NCI-H1694 treated with DMSO at 0.1 percent for 48 hours (cell line): ENCODE data around the gene PLCB1.

Experiments
- DNase-seq: peaks from one replicate; lab custom pipeline; 2025; lab: John Stamatoyannopoulos, UW

The PLCB1 gene

DNA sequence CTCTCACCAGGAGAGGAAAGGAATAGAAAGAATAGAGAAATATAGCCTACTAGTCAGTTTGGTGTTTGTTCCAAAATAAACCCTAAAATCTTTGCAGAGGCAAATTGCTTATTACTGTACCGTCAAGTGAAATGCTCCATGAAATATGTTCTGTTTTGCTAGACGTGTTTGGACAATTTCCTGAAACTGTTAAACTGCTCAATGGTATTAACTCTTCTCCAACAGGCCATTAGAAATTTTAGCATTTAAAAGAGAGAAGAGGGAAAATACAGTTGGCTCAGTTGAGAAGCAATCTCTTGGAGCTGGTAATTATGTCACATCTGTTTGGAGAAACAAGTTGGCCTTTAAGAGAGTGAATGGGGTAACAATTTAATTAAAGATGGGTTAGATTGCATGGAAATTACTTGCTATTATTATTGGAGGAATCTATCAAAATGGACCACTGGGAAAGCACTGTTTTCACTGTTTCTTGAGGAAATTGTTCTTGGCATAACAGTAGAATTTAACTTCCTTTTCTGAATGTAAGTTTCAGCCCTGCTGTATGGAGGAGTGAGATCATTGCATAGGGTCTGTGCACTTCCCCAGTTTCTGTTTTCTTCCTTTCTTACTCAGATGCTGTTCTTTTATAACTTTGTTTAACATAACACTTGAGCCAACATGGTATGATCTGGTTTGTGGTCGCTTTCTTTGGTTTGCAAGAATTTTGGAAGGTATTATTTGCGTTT is 373.6 kb downstream of the PLCB1 start:
- DNase-seq, result no peak

GRCh38 chr20:8507231-8507630 is 375.2 kb downstream of the PLCB1 start:
- DNase-seq, result no peak

GRCh38 chr20:8509809-8510208 is 377.7 kb downstream of the PLCB1 start:
- no peak for DNase-seq

DNA sequence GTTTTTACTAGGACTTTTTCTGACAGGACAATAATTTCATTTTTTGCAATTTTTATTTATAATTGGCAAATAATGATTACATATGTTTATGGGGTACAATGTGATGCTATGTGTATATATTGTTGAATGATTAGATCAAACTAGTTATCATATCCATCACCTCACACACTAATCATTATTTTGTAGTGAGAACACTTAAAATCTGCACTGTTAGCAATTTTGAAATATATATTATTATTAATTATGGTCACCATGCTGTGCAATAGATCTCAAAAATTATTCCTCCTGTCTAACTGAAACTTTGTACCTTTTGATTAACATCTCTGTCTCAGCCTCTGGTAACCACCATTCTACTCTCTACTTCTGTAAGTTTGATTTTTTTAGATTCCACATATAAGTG is 378.7 kb downstream of the PLCB1 start:
- DNase-seq, result no peak

DNA sequence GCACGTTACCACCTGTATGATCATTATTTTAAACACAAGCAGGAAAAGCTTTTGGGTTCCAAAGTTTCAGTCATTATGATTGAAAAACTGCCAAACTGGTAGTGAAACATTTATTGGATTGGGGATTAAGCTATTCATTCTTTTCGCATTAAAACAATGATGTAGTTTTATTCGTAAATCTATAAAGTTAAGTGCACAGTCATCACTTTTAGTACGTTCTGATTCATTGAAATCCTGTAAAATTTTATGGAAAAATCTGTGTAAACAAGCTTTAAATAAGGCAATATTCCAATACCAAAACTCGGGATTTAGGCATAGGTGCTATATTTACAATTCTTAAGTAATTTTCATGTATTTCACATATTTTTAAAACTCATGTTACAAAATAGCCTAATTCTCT is 379.9 kb downstream of the PLCB1 start:
- DNase-seq, result no peak

DNA sequence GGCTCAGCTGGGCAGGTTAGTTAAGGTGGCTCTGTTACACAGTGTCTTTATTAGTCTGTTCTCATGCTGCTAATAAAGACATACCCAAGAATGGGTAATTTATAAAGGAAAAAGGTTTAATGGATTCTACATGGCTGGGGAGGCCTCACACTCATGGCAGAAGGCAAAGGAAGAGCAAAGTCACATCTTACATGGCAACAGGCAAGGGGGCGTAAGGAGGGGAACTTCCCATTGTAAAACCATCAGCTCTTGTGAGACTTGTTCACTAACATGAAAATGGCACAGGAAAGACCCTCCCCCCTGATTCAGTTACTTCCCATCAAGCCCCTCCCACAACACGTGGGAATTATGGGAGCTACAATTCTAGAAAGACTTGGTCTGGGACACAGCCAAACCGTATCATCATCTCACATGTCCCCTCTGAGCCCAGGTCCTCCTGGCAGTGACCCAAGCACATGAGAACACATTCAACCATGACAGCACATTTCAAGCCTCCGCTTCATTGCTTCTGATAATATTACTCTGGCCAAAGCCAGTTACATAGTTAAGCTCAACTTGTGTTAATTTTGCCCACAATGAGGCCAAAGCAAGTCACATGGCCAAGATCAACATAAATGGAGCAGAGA is 383.9 kb downstream of the PLCB1 start:
- DNase-seq, result no peak

- DNase-seq, result no peak
Measured at GRCh38 chr20:8518878-8519277, 386.8 kb downstream of the PLCB1 start.

DNA sequence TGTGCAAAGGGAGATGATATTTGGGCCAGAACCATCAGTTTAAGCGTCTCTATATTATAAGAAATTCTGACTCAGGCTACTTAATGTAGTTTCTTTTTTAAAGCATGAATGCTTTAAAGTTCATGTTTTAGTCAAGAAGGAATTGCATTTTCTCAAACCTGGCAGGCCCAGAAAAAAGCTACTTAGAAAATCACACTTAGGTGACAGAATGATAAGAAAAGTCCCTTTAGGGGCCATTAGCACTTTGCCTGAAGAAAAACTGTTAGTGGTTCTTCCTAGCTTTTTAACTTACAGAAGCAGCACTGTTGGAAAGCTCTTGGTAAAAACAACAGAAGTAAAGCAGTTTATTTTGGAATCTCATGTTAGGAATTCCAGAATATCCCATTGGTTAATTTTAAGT is 387.8 kb downstream of the PLCB1 start:
- DNase-seq, result no peak

- DNase-seq, result no peak
Measured at GRCh38 chr20:8522168-8522567, 390.1 kb downstream of the PLCB1 start.

- DNase-seq, result peak; percentile 1
Measured at GRCh38 chr20:8523684-8524083, 391.6 kb downstream of the PLCB1 start.

- DNase-seq, result no peak
Measured at GRCh38 chr20:8524101-8525016, 392.3 kb downstream of the PLCB1 start.

DNA sequence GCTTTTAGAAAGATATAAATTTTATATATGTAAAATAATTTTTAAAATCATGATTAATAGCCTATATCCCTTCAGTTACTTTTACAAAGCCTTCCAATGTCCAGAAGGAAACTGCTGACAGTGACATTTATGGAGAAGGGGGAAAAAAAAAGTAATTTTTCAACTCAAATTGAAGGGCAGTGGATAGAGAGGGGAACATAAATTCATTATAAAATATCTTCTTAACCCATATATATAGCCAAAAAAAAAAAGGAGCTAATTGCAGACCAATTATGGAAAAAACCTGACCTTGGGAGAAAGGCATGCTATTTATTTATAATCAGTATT is 392.9 kb downstream of the PLCB1 start:
- DNase-seq, result no peak

DNA sequence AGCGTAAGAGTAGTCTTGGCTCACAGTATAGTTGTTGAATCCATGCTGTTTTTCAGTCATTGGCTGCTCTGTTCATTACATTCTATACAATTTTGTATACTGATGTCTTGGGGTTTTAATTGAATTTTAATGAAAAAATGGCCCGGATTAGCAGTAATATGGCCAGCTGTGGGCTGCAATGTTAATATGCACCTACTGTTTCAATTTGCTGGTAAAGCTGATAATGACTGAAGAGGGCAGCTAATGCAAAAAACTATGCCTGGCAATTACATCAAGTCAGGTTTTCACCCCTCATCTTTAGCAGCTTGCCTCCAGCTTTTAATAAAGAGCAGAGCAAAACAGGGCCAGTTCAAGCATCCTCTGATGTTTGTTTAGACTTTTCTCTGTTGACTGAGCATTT is 394.5 kb downstream of the PLCB1 start:
- no peak for DNase-seq

DNA sequence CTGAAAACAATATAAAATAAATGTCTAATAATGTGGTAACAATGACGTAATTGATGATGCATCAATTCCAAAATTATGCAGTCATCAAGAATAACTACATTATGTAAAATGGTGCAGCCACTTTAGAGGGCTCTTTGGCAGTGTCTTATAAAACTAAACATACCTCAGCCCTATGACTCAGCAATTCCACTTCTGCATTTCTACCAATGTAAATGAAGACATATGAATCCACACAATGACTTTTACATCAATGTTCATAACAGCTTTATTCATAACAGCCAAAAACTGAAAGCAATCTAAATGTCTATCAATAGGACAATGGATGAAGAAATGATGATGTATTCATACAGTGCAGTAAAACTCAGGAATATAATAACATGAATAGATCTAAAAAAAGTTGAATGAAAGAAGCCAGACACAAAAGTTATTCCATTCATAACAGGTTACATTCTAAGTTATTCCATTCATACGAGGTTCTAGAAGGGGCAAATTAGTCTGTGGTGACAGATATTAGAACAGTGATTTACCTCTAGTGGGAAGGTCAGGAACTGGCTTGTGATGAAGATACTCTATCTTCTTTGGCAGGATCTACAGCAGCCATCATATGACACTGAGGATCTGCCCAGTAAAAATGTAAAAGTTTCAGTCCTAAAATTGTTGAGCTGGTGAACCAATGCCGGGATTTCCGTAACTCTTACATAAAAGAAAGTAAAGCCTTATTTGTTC is 396.1 kb downstream of the PLCB1 start:
- DNase-seq, result no peak

DNA sequence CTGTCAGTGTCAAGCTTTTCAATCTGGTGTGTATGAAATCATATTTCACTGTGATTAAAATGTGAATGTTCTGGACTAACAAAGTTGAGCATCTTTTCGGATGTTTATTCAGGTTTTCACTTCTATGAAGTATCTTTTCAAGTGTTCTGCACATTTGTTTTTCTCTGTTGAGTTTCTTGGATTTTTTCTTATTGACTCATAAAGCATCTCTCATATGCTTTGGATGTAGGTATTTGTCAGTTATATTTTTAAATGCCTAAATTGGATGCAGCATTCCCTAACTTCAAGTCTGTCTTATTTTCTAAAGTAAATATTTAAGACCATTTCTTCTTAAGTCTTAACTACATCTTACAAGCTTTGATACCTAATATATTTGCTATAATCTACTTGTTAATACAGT is 398.0 kb downstream of the PLCB1 start:
- DNase-seq, result no peak

DNA sequence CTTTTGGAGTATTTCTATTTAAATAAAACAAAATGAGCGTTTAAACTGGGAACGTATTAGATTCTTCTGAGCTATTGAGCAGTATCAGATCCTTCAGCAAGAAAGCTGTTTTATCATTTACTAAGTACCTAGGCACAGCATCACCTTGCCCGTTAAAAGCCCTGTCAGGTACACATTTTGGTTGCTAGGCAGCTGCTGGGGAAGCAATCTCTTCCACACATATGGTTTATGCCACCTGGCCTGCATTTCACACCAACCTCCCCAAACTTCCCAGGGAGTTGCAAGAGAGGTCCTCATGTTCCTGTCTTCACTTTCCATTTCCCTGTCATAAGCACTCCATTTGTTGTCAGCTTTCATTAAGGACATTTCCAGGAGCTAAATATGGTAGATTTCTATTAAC is 400.1 kb downstream of the PLCB1 start:
- no peak for DNase-seq

- DNase-seq, result no peak
Measured at GRCh38 chr20:8534368-8535160, 402.5 kb downstream of the PLCB1 start.

DNA sequence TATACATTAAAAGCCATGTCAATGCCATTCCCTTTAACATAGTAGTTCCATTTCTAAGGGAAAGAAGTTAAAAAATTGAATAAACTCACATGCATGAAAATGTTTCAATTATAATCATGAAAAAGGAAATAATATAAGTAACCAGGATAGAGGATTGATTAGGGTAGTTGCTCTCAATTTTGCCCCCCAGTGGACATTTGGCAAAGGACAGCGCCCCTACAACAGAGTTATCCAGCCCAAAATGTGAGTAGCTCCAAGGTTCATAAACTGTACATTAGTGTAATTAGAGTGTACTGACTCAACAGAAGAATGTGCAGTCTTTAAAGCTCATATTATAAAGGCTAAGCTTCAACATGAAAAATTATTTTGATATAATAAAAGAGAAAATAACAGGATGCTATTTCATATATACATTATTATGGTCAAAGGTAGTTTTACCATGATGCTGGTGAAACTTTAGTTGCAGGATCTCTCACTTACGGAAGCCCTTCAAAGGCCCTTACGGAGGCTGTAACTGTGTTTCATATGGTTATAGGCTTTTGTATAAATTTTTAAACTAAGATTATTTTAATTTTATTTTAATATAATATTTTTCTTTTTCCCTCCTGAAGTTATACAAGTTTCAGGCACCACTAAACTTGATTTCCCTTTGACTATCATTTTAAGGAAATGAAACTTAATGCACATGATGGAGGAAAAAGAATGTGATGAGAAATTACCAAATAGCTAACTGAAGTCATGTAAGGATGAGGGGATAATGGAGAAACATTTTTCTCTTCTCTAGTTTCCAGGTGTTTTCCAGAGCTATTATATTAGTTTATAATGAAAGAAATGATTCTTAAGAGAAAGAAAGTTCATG is 403.6 kb downstream of the PLCB1 start:
- DNase-seq, result peak; percentile 1

DNA sequence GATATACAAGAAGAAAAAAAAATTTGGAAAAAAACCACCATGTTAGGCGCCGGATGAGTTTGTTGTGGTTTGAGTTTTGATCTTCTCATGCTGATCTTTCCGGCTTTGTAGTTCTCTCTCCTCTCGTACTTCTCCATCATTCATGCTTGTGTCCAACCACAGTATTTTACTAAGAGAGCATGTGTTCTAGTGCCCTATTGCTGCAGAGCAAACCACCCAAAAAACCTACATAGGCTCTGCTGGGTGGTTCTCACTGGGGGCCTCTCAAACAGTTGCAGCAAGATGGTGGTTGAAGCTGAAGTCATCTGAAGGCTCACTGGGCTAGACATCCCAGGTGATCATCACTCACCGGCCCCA is 404.2 kb downstream of the PLCB1 start:
- no peak for DNase-seq

- no peak for DNase-seq
Measured at GRCh38 chr20:8540466-8540865, 408.4 kb downstream of the PLCB1 start.

GRCh38 chr20:8542110-8542486 is 410.0 kb downstream of the PLCB1 start:
- no peak for DNase-seq
